GM18873 (cell line): Measurements from ENCODE around the gene ALLC.
"Not testable (repeated sequence)": the region's sequence is repeated elsewhere in the genome, so short reads cannot be mapped to it uniquely, and the experiment has no call there.

Source experiments
- ATAC-seq: cut with Tn5 transposase; IDR thresholded peaks from one replicate; pipeline ENCODE4 v1.9.1; 2021; ENCODE audit warnings: mild to moderate bottlenecking, moderate library complexity, moderate number of reproducible peaks; ENCODE audit not compliant: unreplicated experiment, low FRiP score

ALLC gene

GRCh38 chr2:3654011-3654410 is 4.0 kb upstream of the ALLC start:
- ATAC-seq: no peak

DNA sequence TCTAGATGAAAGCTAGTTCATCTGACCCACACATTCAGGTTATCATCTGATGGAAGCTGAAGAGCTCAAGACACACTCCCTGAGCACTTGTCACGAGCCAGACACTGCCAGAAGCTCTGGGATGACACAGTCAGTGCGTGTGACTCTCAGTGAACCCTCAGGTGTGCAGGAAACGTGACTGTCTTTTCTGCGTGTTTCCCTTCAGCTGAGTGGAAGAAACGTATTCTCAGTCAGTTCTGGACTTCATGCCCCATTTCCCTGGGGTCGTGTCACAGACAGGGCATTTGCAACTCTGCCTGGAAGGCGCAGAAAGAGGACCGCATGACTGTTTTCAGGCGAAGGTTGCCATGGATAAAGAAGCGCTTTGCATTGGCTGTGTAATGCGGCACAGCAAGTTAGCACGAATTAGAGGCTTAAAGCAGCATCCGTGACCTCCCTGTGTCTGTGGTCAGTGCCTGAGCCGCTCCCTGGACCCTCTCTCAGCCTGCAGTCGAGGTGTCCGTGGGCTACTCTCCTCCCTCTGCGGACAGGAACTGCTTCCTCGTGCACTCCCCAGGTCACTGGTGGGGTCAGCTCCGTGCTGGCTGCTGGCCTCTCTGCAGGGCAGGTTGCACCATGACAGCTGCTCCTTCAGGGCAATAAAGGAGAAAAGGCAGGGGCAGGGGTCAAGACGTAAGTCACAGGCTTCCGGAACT is 3.3 kb upstream of the ALLC start:
- no peak for ATAC-seq

- ATAC-seq: no peak
Measured at GRCh38 chr2:3655871-3656761, 1.9 kb upstream of the ALLC start.

DNA sequence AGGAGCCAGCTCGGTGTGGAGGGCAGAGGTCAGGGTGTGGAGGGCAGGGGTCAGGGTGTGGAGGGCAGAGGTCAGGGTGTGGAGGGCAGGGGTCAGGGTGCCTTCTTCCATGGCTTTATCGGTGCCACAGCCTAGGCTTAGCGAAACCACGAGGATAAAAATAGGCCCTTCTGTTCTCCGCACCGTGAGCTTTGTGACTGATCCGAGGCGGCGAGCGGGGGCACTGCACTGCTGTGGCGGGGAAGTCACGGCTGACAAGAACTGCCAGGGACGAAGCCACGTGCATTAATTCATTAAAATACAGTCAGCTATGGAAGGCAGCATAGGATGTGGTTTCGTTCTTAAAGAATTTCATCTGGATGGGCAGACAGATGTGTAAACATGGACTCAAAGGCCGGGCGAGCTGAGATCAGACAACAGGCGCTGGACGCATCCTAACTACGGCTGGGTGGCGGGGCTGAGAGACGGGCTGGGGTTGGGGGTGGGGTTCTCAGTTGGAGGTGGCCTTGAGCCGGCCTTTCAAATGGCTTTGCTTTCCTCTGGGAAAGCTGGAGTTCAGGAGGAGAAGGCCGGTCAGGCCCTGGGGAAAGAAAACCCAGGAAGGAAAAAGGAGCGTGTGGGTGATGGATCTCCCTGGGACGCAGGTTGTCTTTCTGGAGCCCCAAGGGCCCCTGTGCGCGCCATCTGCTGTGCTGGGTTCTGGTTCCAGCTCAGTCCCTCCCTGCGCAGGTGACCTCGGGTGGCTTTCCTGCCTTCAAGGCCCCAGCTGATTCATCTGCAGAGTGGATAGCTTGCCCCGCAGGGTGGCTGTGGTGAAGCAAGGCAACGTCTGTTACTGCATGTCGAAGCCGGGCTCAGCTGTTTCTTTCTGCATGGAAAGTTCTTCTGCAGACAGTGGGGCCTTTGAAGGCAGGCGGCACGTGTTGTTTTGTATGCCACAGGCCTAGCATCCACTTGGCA is 958 bp upstream of the ALLC start:
- no peak for ATAC-seq

GRCh38 chr2:3659447-3660432 is 1.7 kb downstream of the ALLC start:
- ATAC-seq: no peak

DNA sequence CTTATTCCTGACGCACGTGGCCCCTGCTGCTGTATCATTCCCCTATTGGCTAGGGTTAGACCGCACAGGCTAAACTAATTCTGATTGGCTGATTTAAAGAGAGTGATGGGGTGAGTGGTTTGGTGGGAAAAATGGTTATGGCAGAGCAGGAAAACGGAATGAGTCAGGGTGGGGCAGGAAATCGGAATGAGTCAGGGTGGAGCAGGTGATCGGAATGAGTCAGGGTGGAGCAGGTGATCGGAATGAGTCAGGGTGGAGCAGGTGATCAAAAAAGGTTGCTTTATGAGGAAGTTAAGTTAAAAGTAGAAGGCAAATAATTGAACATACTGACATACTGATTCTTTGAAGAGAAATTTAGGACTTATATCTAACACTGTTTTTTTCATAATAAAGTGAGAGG is 2.6 kb downstream of the ALLC start:
- not testable (repeated sequence) for ATAC-seq

DNA sequence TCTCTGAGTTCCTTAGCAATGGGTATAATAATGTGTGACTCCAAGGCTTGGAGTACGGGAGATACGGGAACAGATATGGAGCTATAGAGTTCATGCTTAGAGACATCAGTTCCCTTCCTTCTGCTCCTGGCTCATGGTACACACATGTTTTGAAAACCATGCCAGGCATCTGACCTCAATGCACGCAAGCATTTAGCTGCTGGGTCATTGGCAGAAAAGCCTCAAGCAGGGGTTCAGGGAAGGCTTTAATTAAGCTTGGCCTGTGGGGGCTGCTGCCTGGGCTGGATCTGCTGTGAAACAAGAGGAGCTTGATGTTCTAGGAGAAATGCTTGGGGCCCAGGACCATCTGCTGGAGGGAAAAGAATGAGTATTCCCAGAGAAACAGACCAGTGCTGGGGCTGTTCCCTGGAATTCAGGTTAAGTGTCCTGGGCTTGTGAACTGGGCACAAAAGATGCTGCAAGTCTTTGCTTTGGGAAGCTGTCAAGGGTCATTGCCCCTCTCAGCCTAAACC is 3.2 kb downstream of the ALLC start:
- ATAC-seq: no peak

- ATAC-seq: no peak
Measured at GRCh38 chr2:3662239-3662638, 4.2 kb downstream of the ALLC start.

- ATAC-seq: no peak
Measured at GRCh38 chr2:3664118-3664517, 6.1 kb downstream of the ALLC start.

- ATAC-seq: no peak
Measured at GRCh38 chr2:3664925-3665324, 6.9 kb downstream of the ALLC start.

DNA sequence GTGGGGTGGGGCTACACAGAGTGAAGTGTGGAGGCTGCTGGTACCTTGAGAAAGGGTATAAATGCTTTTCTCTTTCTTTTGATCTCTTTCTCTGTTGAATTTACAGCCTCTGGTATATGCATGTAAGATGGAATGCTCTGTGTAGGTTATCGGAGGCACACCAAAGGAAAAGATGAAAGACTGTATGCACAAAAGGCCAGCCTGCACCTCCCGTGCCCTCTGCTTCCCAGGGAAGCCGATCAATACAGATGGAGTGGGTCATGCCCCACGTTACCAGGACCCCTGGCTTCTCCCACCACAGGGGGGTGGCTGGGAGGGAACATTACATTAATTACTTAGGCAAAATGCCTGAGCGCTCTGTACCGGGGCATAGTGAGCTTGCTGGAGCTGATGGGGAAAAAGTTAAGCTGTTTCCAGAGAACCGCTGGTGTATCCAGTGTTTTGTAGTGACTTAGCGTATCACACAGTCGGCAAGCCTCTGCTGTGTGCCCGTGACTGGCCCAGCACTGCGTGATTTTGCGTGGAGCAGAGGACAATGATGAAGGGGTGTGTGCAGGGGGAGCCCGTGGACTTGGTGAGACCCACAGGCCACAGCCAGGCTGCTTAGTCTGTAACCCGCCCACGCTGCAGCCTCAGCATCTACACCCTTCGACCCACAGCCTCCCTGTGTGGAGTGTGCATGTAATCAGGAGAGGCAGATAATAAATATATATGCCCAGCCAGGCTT is 8.0 kb downstream of the ALLC start:
- no peak for ATAC-seq

DNA sequence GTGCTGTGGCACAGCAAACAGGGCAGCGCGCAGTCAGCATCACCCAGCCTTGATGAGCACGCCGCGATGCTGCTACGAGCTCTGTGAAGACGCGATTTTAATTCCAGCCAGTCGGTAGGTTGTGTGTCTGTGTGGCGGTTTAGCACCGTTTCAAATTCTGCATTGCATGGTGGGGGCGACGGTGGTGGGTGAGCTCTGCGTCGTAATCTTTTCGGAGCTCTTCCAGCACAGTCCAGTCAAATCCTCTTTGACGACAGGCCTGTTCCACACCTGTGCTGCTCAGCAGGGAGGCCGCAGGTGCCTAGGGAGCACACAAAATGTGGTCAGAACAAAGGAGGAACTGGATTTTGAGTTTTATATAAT is 8.6 kb downstream of the ALLC start:
- no peak for ATAC-seq

DNA sequence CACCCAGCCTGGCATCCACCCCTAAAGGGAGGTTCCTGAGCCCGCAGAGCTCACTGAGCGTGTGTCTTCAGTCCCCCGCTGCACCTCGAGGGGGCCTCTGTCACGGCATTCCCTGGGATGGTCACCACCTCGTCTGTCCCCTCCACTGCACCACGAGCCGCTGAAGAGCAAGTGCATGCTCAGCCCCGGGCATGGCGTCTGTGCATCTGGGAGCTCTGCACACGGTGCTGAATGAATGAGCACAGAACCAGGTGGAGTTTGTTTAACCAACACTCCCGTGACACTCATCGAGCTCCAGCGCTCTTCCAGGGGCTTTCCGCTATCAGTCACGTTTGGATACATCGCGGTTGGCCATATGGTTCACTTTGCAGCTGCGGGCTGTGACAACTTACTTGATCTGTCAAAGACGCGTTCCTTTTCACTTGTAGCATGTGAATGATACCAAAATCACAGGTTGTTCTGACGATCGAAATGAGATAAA is 9.2 kb downstream of the ALLC start:
- ATAC-seq: no peak

GRCh38 chr2:3669656-3670055 is 11.7 kb downstream of the ALLC start:
- no peak for ATAC-seq

DNA sequence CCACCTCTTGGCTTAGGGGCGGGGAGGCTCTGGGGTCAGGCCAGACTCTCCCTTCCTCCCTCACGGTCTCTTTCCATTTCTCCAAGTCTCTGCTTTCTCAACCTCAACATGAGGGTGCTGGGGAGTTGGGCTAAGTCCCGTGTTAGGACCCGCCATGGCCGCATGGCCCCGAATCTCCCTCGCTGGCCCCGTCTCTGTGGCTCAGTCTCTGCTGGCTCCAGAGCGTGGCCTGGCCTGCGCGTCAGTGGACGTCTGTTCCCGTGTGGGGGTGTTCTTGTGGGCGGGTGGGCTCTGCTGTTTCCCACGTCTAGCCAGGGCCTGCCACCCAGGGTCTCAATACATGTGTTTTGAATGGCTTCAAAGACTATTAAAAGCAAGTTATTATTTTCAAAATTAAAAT is 12.4 kb downstream of the ALLC start:
- no peak for ATAC-seq

DNA sequence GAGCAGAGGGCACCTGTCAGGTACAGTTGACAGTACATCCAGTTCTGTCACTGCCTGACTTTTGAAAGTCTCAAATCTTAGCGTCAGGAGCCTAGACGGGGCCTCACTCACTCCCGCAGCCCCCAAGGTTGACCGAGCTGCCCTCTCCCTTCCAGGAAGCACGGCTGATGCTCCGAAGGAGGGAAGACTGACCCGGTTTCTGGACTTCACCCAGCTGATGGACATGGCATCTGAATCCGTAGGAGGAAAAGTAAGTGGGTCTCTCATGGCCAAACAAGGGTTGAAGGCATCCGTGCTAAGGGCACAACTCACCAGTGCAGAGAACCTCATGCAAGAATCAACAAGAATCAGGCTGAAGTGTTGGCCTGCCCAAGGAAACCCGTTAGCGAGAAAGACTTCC is 12.9 kb downstream of the ALLC start:
- no peak for ATAC-seq

DNA sequence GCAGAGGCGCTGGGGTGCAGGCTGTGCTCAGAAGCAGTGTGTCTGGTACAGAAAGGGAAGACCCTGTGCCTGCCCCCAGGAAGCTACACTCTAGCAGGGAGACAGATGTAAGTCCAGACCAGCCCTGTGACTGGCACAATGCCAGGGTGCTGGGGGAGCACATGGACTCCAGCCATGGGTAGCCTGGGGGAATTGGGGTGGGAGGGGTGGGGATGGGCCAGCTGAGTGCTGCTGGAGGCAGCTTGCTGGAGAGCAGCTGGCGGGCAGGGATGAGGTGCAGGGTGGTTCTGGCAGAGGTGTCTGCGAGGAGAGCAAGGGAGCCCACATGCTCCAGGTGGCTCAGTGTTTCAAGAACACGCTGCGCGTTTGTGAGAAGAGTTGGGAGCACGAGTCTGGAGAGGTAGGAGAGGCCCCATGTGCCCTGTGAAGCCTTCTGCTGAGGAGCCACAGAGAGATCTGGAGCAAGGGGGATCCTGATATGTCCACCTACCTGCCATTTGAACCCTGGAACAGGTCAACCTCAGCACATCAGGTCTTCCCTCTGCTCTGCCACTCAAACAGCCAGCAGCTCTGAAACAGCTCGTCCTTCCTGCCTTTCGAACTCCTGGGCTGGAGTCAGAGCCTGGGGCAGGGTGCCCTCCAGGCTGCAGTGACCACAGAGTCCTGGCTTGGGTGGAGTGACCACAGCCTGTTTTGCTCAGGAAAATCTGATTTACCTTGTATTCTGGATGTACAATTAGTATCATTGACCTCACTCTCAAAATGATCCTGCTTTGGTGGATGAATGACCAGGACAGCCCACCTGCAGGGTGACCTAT is 15.1 kb downstream of the ALLC start:
- ATAC-seq: no peak
